ENCODE data around the gene ATP7A. TPM values are rescaled to one million over a fixed set of nuclear protein-coding genes. Genes with fewer than 3 reads are reported as not detected.

ATP7A gene
- total and polyA plus RNA-seq, 2 donors (not counting 3 experiments of a cell fraction or from before 2014, with no cell fraction given) = 3.1 to 8.8 TPM

DNA sequence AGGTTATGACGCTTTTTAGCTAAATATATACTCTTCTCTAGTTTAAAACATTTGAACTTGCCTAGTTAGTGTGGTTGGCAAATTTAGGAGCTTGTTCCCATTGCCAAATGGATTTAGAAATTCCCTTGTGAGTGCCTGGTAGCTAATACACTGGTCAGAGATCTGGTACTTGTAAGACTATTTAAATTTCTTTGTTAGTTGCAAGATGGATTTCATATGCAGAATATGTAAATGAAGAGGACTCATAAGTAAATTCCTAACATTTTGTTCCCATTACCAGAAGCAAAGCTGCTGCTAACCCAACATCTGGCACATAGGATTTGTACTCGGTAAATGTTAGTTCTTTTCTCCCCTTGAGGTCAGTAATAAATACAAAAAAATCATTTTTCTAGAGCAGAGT lies 137.6 kb downstream of the ATP7A start:
- no peaks in the 10 kb centered on the region for H3K36me3 ChIP-seq (ENCODE audit: control insufficient read depth in 2 of 2, extremely low read depth in 1 of 2, insufficient read depth in 2 of 2, low read length in 2 of 2)
- no TSS peak for BruUV-seq (replicated peaks)
- dilution Hi-C loops (cut with MboI; ENCODE audit: extremely low pct_ligation_motif_present, low sequenced_read_pairs) = no loop called here
- ChIA-PET CTCF (no interaction called here), POLR2A (no interaction called here)
- DNase-seq (ENCODE audit: low read depth, low spot score) = no peak
- H3K4me2 ChIP-seq (ENCODE audit: insufficient read depth, low read length) = no peak overlapping the region
- H3K27ac ChIP-seq (ENCODE audit: insufficient read depth, low read depth, low read length) = no peak overlapping the region
- H3K79me2 ChIP-seq (ENCODE audit: control insufficient read depth, insufficient read depth, low read length) = no peaks in the 10 kb centered on the region
- intact Hi-C loops (cut with micrococcal nuclease) = no loop called here
- no peaks in the 10 kb centered on the region for H3K9me1 ChIP-seq (replicated peaks; ENCODE audit: control insufficient read depth, extremely low read depth, insufficient read depth, low read length)
- no peak overlapping the region for H3K9ac ChIP-seq (replicated peaks; ENCODE audit: extremely low read depth, insufficient read depth, low read length)
- H3K4me3 ChIP-seq (replicated peaks in 1 of 3; ENCODE audit: insufficient read depth in 1 of 3, low read depth in 1 of 3, low read length in 3 of 3) = no peak overlapping the region
- H4K20me1 ChIP-seq (replicated peaks; ENCODE audit: control insufficient read depth, extremely low read depth, insufficient read depth, low read length) = no peaks in the 10 kb centered on the region
- H3K27me3 ChIP-seq (ENCODE audit: control insufficient read depth in 2 of 2, insufficient read depth in 2 of 2, low read length in 2 of 2) = no peaks in the 10 kb centered on the region
- TF ChIP-seq FOS (IDR thresholded peaks at IDR 0.05; ENCODE audit: borderline replicate concordance, insufficient read depth, low read length) = no peak
- TF ChIP-seq JUN (IDR thresholded peaks at IDR 0.05; ENCODE audit: borderline replicate concordance, insufficient read depth, insufficient read length, low read depth) = no peak
- TF ChIP-seq GATA2 (IDR thresholded peaks at IDR 0.05; ENCODE audit: insufficient read depth, insufficient read length, low read depth, low read length) = no peak
- no peak for TF ChIP-seq POLR2AphosphoS5 (IDR thresholded peaks at IDR 0.05; ENCODE audit: insufficient read depth, low read depth, low read length)
- no peak for TF ChIP-seq MYC (IDR thresholded peaks at IDR 0.05; ENCODE audit: low read depth, low read length)
- no peak for TF ChIP-seq POLR2A (IDR thresholded peaks at IDR 0.05; ENCODE audit: low read depth, low read length)
- TF ChIP-seq, protein P1, sequence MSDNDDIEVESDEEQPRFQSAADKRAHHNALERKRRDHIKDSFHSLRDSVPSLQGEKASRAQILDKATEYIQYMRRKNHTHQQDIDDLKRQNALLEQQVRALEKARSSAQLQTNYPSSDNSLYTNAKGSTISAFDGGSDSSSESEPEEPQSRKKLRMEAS (IDR thresholded peaks at IDR 0.05; ENCODE audit: insufficient read depth, insufficient read length) = no peak
- no peaks in the 10 kb centered on the region for H3K4me1 ChIP-seq (ENCODE audit: control insufficient read depth, extremely low read depth, insufficient read depth, low read length)
- no peak for FAIRE-seq
- no peak overlapping the region for H2AFZ ChIP-seq (ENCODE audit: low read depth, low read length)
- H3K9me3 ChIP-seq (replicated peaks; ENCODE audit: control insufficient read depth, insufficient read depth, low read length) = no peaks in the 10 kb centered on the region

GRCh38 chrX:78063687-78064086 lies 153.2 kb downstream of the ATP7A start:
- intact Hi-C loops (cut with micrococcal nuclease) = no loop called here
- Histone ChIP-seq H3K4me3 (replicated peaks in 1 of 3; ENCODE audit: insufficient read depth in 1 of 3, low read depth in 1 of 3, low read length in 3 of 3) (no peak overlapping the region), H3K9ac (replicated peaks; ENCODE audit: extremely low read depth, insufficient read depth, low read length) (no peak overlapping the region), H3K36me3 (ENCODE audit: control insufficient read depth in 2 of 2, extremely low read depth in 1 of 2, insufficient read depth in 2 of 2, low read length in 2 of 2) (no peaks in the 10 kb centered on the region), H3K27ac (ENCODE audit: insufficient read depth, low read depth, low read length) (no peak overlapping the region), H3K27me3 (ENCODE audit: control insufficient read depth in 2 of 2, insufficient read depth in 2 of 2, low read length in 2 of 2) (no peaks in the 10 kb centered on the region), H3K4me1 (ENCODE audit: control insufficient read depth, extremely low read depth, insufficient read depth, low read length) (peaks cover 4% of the 10 kb centered on the region), H3K9me1 (replicated peaks; ENCODE audit: control insufficient read depth, extremely low read depth, insufficient read depth, low read length) (no peaks in the 10 kb centered on the region), H3K79me2 (ENCODE audit: control insufficient read depth, insufficient read depth, low read length) (no peaks in the 10 kb centered on the region), H4K20me1 (replicated peaks; ENCODE audit: control insufficient read depth, extremely low read depth, insufficient read depth, low read length) (no peaks in the 10 kb centered on the region), H3K9me3 (replicated peaks; ENCODE audit: control insufficient read depth, insufficient read depth, low read length) (no peaks in the 10 kb centered on the region), H3K4me2 (ENCODE audit: insufficient read depth, low read length) (no peak overlapping the region), H2AFZ (ENCODE audit: low read depth, low read length) (no peak overlapping the region)
- CTCF ChIA-PET = no interaction called here
- TF ChIP-seq EZH2 (IDR thresholded peaks at IDR 0.05; ENCODE audit: borderline replicate concordance, low read depth, low read length, severe bottlenecking) (no peak), CTCF (IDR thresholded peaks at IDR 0.05; ENCODE audit: extremely low read depth in 1 of 2, insufficient read depth in 1 of 2, low read depth in 1 of 2, low read length in 2 of 2) (no peak), POLR2AphosphoS5 (IDR thresholded peaks at IDR 0.05; ENCODE audit: insufficient read depth, low read depth, low read length) (no peak), MYC (IDR thresholded peaks at IDR 0.05; ENCODE audit: low read depth, low read length) (no peak), GATA2 (IDR thresholded peaks at IDR 0.05; ENCODE audit: insufficient read depth, insufficient read length, low read depth, low read length) (no peak), POLR2A (IDR thresholded peaks at IDR 0.05; ENCODE audit: low read depth, low read length) (no peak), FOS (IDR thresholded peaks at IDR 0.05; ENCODE audit: borderline replicate concordance, insufficient read depth, low read length) (no peak), JUN (IDR thresholded peaks at IDR 0.05; ENCODE audit: borderline replicate concordance, insufficient read depth, insufficient read length, low read depth) (no peak)
- TF ChIP-seq, protein P1 (IDR thresholded peaks at IDR 0.05; ENCODE audit: insufficient read depth, insufficient read length) = no peak
- DNase-seq (ENCODE audit: low read depth, low spot score) (no peak), FAIRE-seq (no peak)
- POLR2A ChIA-PET = no interaction called here
- no TSS peak for BruUV-seq (replicated peaks)
- dilution Hi-C loops (cut with MboI; ENCODE audit: extremely low pct_ligation_motif_present, low sequenced_read_pairs) = no loop called here
